GM12865 (cell line): ENCODE measurements around the gene ARPP21.

ENCODE experiments used
- DNase-seq: peaks from one replicate; pipeline ENCODE4 v3.0.0; 2010; ENCODE audit warnings: low read depth
- H3K4me3 ChIP-seq: 2 replicates; pipeline ENCODE4 v1.5.1; 2011; ENCODE audit warnings: mild to moderate bottlenecking, low read depth, low read length, control low read depth
- CTCF ChIP-seq: IDR thresholded peaks from 2 replicates; pipeline ENCODE4 v1.5.1; 2011; ENCODE audit warnings: low read length, control low read depth, low read depth, inconsistent platforms; ENCODE audit not compliant: insufficient read depth; ENCODE audit errors: missing control alignments

The ARPP21 gene

DNA sequence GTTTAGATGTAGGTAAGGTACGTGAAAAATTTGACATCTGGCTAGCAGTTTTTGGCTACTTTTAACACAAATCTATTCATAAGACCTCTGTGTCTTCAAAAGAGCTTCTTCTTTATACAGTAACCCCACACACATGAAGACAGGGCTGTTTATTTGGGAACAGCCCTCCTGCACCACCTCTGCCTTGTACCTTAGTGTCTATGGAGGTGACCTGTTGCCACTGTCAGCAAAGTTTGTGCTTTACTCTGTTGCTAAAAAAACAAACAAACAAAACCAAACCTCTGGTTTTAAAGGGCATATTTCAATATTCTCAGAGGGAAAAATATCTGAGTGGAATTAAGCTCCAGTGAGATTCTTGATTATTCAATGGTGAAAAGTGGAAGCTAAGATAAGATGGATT is 122.0 kb downstream of the ARPP21 start:
- TF ChIP-seq CTCF: no peak
- H3K4me3 ChIP-seq: no peak overlapping the region
- DNase-seq: no peak

GRCh38 chr3:35772381-35773015 is 133.2 kb downstream of the ARPP21 start:
- no peak overlapping the region for H3K4me3 ChIP-seq
- TF ChIP-seq CTCF: no peak
- no peak for DNase-seq

- no peak overlapping the region for H3K4me3 ChIP-seq
- no peak for DNase-seq
- TF ChIP-seq CTCF: no peak
Measured at GRCh38 chr3:35773417-35773816, 134.1 kb downstream of the ARPP21 start.

DNA sequence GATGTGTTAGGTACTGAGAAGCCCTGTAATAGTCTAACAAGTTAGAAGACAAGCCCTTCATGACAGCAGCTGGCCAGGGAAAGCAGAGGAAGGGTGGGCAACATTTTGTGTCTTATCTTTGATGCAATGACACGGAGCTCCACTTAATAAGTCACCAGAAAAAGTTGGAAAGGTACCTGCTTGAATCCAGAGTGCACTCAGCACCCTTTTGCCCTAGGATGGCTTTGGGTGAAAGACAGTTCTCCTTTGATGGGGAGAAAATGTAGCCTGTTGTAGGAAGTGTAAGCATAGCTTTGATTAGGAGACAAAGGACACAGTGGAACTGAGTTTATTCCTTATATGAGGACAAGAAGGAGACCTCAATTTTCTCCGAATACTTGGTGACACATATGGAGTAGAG is 137.0 kb downstream of the ARPP21 start:
- DNase-seq: no peak
- no peak for TF ChIP-seq CTCF
- H3K4me3 ChIP-seq: no peak overlapping the region

DNA sequence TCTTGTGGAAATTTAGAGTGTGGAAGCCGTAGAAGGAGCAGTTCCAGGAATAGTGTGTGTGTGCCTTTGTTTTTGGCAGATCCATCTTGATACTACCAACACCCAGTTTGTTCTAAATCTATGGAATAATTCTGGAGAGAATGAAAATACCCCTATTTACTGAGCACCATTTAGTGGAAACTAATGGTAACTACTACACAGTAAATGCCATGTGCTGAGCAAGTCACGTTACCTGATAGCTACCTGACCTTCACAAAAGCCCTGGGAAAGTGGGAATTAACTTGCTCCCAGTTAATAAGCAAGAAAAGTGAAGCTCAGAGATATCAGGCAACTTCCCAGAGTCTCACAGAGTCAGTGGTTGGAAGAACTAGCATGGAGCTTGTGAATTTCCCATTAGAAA is 137.7 kb downstream of the ARPP21 start:
- TF ChIP-seq CTCF: no peak
- no peak overlapping the region for H3K4me3 ChIP-seq
- DNase-seq: no peak

DNA sequence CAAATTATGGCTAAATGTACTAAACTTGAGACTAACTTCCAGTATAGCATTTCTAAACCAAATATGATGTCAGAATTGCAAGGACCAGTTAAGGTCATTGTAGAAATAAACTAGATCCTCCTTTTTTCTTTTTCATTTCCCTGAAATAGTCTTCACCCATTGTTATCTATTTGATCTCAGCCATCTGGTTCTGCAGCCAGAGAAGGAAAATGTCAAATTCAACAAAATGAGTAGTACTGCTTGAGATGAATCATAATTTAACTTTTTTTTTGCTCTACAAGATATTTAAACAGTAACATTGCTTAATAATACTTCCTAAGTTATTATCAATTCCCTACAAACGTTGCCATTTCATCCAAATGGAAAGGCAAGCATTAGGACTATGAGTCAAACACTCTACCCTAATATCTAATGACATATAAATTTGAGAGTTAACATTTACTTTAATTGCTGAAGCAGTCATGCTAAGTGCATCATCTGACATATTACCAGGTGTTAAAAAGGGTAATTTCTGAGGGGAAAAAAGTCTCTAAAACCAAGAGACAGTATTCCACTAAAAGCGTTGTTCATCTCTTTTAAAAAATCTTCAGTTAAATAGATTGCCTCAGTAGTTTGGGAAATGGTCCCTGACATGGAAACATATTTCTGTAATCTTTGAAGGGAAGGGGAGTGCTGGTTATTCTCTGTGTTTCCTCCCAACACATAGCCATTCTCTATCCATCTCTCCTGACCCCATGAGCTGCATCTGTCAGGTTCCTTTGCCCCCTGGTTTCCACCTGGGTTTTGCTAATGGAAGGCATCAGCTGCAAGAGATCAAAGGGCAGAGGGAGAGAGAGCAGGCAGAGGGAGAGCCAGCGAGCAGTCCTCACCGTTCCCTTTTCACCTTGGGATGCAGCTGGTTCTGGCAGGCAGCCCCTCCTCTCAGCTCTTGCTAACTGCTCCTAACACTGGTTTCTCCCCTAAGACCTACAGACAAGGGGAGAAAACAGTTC is 138.5 kb downstream of the ARPP21 start:
- H3K4me3 ChIP-seq: no peak overlapping the region
- DNase-seq: no peak
- no peak for TF ChIP-seq CTCF
